Retina (tissue), 1 donor: ENCODE results near the gene MREG.
A peak's percentile ranks its signal among the peaks of the same experiment; 100 is the strongest.
"Not testable (repeated sequence)": the region's sequence is repeated elsewhere in the genome, so short reads cannot be mapped to it uniquely, and the experiment has no call there.

Source experiments
- DNase-seq: peaks from one replicate; pipeline ENCODE4 v3.0.0-alpha.2; 2016

MREG gene

DNA sequence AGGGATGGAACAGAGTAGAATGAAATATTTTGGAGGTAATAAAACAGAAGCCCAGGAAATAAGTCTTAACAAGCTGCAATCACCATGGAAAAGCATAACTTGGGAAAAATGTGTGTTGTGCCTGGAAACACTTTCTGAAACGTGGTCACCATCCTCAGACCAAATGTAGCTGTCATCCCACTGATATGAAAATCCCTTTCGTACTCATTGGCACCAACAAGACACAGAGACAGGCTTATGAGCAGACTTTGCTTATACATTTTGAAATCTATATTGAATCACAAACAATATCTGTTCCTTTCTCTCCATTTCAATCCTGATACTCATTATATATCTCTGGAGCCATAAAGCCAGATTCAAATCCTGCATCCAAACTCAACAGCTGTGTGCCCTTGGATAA, 28.7 kb downstream of the MREG start:
- DNase-seq, result no peak

DNA sequence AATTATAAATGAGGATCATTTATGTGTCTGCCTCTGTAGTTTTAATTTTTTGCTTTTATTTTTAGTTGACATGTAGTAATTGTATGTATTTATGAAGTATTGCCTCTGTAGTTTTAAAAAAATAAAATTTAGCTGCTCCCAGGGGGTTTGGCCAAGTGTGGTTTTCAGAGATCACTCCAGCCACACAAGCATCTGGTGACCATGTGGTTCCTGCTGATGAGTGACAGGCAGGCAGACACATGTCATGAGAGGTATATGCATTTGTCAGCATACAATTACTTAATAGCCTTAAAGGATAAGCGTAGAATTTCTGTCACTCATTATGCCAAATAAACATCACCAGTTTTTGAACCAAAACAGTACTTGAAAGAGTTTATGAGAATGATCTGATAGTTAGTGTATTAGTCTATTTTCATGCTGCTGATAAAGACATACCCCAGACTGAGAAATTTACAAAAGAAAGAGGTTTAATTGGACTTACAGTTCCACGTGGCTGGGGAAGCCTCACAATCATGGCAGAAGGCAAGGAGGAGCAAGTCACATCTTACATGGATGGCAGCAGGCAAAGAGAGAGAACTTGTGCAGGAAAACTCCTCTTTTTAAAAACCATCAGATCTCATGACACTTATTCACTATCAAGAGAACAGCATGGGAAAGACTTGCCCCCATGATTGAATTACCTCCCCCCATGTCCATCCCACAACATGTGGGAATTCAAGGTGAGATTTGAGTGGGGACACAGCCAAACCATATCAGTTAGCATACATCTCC, 29.6 kb downstream of the MREG start:
- DNase-seq, result no peak

GRCh38 chr2:215982465-215982875, 30.9 kb downstream of the MREG start:
- DNase-seq, result no peak

- DNase-seq, result no peak
Measured at GRCh38 chr2:215981115-215981514, 32.2 kb downstream of the MREG start.

- no peak for DNase-seq
Measured at GRCh38 chr2:215979620-215980019, 33.7 kb downstream of the MREG start.

DNA sequence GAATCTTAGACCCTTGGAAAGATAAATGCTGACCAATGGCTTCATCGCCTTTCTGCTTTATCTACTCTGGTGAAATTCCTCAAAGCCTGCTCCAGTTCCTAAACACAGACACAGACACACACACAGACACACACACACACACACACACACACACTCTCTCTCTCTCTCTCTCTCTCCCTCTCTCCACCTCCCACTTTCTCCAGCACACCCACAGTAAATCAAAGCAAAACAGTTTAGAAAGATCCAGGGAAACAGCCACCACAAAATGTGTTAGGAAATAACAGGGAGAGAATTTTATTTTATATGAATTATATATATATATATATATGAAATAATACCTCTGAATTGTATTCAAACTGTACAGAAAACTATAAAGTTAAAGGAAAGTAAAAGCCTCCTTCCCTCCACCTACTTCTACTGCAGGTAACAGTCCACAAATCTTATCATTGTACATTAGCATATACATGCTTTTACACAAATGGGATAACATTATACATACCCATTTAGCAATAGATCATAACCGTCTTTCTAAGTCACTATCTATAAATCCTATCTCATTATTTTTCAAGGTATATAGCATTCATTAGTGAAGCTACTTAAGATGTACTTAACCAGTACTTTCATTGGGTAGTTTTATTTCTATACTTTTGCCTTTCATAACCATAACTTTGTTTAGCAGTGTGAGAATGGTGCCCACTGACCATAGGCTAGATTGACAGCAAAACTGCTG, 38.5 kb downstream of the MREG start:
- DNase-seq, result no peak

GRCh38 chr2:215973954-215974699, 39.2 kb downstream of the MREG start:
- DNase-seq, result no peak

GRCh38 chr2:215973145-215973792, 40.1 kb downstream of the MREG start:
- no peak for DNase-seq

DNA sequence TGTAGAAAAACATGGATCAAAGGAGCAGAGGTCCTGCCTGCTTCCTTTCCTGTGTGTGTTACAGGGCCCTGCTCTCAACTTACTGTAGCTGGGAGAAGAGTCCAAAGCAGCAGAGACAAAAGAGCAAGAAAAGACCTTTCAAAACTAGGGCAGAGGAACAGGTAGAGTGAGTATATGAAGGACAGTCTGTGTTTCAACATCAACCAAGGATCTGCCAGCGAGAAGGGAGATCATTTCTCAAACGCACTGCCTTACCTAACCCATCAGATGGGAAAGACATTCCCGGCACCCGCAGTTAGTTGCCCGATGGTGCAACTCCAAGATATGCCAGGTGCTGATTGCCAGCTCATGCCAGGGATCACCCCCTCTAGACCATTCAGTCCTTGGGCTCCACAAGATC, 41.7 kb downstream of the MREG start:
- no peak for DNase-seq

- not testable (repeated sequence) for DNase-seq
Measured at GRCh38 chr2:215970894-215971293, 42.5 kb downstream of the MREG start.

GRCh38 chr2:215970425-215970824, 42.9 kb downstream of the MREG start:
- DNase-seq, result no peak

DNA sequence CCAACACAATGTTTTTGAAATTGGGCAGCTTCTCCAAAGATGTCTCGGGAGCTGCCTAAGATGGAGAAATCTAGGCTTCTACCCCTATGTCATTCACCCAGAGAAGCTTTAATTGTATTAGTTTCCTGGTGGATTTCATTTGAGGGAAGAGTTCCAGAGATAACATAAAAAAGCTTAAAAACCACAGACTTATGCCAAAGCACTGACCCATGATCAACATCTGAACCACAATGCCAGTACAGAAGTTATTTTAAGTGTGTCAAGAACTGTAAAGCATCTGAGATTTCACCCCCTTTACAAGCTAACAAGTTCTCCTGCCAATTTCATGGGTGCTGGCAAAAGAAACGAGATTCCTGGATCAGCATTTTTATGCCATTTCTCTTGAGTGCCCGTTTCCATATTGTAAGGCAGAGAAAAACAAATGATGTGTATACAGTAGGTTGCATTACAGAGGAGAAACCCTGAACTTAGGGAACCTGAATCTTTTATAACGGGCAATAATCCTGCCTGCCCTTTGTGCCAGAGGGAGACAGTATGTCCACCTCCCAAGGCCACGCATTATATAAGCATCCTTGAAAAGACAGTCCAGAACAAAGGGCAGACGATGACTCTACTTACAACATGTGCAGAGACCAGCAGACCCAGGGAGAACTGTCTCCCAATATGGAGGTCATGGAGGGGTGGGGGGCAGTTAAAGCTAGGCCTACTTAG, 44.1 kb downstream of the MREG start:
- no peak for DNase-seq

- DNase-seq, result no peak
Measured at GRCh38 chr2:215968499-215968898, 44.9 kb downstream of the MREG start.

DNA sequence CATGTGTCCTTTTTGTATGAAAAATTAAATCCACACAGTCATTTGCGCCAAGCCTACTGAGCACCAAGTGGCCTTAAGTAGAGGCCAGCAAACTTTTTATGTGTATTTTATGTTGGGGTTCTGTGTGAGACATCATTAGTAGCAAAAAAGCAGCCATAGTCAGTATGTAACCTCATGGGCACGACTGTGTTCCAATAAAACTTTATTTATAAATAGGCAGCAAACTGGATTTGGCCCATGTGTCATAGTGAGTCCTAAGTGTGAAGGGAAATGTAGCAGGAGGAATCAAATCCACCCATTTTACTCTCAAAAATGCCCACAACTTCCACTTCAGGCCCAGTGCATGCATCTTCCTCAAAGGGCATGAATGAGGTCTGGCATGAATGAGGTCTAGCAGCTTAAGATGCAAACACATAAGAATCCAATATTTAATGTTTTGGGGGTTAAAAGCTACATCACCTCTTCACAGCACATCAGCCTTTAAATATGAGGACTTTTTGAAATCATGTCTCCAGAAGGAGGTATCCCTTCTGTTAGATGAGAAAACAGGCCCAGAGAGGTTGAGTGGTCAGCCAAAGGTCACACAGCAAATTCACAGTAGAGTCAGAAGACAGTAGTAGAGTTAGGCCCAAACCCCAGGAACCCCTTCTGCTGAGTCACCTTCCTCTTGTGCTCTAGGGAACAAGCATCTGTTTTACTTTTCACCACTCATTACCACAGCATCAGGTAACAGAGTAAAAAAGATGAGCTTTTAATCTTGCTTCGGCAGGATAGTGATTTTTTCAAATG, 45.6 kb downstream of the MREG start:
- DNase-seq, result no peak

GRCh38 chr2:215966951-215967350, 46.4 kb downstream of the MREG start:
- DNase-seq, result no peak

GRCh38 chr2:215966274-215966673, 47.1 kb downstream of the MREG start:
- DNase-seq, result no peak

DNA sequence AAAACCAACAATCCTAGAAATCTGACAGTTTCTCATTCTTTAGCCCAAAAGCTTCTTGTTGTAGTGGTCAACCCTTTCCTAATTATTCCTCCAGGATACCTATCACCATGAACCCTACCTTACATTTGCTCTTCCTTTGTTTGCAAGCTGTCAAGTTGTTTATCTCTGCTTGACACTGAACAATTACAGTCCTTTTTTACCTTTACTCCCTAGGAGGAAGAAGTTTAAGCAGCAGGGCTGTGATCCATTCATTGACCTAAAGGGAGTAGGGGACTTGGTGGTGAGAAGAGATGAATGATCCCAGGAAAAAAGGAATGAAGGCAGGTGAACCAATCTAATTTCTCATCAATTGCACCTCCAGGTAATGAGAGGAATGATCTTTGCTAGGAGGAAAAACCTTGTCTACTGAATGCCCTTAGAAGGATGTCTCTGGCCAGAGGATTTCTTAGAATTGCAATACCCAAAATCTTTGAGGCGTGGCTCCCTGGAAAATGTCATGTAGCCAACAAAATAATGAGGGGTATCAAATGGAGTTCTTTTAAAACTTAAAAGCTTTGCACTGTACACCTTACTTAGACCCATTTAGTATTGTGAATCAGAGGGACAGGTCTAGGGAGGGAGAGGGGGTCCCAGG, 47.7 kb downstream of the MREG start:
- no peak for DNase-seq

DNA sequence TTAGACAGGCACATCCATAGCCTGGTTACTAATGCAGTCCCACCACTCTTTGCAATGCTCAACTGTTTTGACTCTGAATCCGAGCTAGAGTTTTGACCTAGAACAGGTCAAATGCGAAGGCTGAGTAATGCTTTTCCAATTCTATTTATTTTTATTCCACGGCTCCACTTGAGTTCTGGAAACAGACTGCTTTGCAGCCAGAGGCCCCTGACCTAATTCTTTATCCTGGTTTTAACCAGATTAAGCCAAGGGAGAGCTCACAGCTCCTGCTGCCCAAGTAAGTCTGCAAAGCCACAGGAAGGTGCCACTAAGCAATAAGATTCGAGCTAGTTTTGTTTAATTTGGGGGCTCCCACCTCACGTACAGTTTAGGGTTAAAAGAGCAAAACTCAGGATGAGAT, 51.4 kb downstream of the MREG start:
- peak; percentile 13 for DNase-seq

DNA sequence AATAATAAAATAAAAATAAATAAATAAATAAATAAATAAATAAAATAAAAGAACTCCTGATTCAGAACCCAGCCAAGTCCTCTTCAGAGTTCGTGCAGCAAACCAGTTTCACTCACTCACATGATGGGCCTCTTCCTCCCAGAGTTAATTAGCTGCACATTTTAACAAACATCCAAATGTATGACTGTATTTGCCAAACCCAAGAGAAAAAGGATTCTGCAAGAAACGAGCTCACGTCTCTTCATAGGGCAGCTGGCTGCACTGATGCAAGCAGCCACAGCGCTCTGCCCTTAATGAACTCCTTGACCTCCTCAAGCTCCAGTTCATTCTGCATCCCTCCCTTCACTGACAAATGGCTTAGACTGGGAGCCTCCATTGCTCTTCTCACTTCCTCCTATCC, 55.1 kb downstream of the MREG start:
- no peak for DNase-seq

GRCh38 chr2:215957354-215958122, 55.8 kb downstream of the MREG start:
- not testable (repeated sequence) for DNase-seq
